Parathyroid adenoma (tissue), 2 donors: ENCODE results near the gene IGF2BP2.
"Not testable (repeated sequence)": the region's sequence is repeated elsewhere in the genome, so short reads cannot be mapped to it uniquely, and the experiment has no call there.

Experiments
- H2AFZ ChIP-seq: fragments of 300-600 bp; sonication (generic); one replicate; pipeline ENCODE4 v1.7.0; 2017; ENCODE audit warnings: antibody characterized with exemption, mild to moderate bottlenecking
- H3K27ac ChIP-seq: fragments of 300-600 bp; sonication (generic); one replicate; pipeline ENCODE4 v1.7.0; 2017
- H3K27me3 ChIP-seq: fragments of 300-600 bp; sonication (generic); one replicate; pipeline ENCODE4 v1.7.0; 2017; ENCODE audit warnings: low read length; ENCODE audit not compliant: control insufficient read depth, insufficient read depth
- H3K36me3 ChIP-seq: fragments of 300-600 bp; sonication (generic); one replicate; pipeline ENCODE4 v1.7.0; 2017; ENCODE audit warnings: low read length; ENCODE audit not compliant: control insufficient read depth, insufficient read depth
- H3K4me1 ChIP-seq: fragments of 300-600 bp; sonication (generic); one replicate; pipeline ENCODE4 v1.7.0; 2017; ENCODE audit warnings: control low read depth
- H3K4me2 ChIP-seq: fragments of 300-600 bp; sonication (generic); one replicate; pipeline ENCODE4 v1.7.0; 2017; ENCODE audit warnings: low read length
- H3K4me3 ChIP-seq: fragments of 300-600 bp; sonication (generic); one replicate; pipeline ENCODE4 v1.7.0; 2017; ENCODE audit warnings: low read depth, low read length
- H3K79me2 ChIP-seq: fragments of 300-600 bp; sonication (generic); one replicate; pipeline ENCODE4 v1.7.0; 2017; ENCODE audit warnings: control low read depth
- H3K9ac ChIP-seq: fragments of 300-600 bp; sonication (generic); one replicate; pipeline ENCODE4 v1.7.0; 2017; ENCODE audit warnings: mild to moderate bottlenecking
- H3K9me3 ChIP-seq: fragments of 300-600 bp; sonication (generic); one replicate; pipeline ENCODE4 v1.7.0; 2017; ENCODE audit warnings: low read length; ENCODE audit not compliant: control insufficient read depth
- CTCF ChIP-seq: fragments of 300-600 bp; sonication (generic); IDR thresholded peaks from one replicate; pipeline ENCODE4 v1.7.0; 2017; ENCODE audit warnings: antibody characterized with exemption, mild to moderate bottlenecking
- donor health status: primary hyperparathyroidism.

IGF2BP2 gene

GRCh38 chr3:185639632-185640206 is 185.1 kb downstream of the IGF2BP2 start:
- no peak overlapping the region for H3K4me2 ChIP-seq
- H3K27me3 ChIP-seq = no peaks in the 10 kb centered on the region
- no peak overlapping the region for H3K9ac ChIP-seq
- H3K27ac ChIP-seq = no peak overlapping the region
- H2AFZ ChIP-seq = no peak overlapping the region
- H3K36me3 ChIP-seq = no peaks in the 10 kb centered on the region
- H3K79me2 ChIP-seq = no peaks in the 10 kb centered on the region
- H3K9me3 ChIP-seq = no peaks in the 10 kb centered on the region
- H3K4me3 ChIP-seq = no peak overlapping the region
- H3K4me1 ChIP-seq = no peaks in the 10 kb centered on the region
- no peak for TF ChIP-seq CTCF

DNA sequence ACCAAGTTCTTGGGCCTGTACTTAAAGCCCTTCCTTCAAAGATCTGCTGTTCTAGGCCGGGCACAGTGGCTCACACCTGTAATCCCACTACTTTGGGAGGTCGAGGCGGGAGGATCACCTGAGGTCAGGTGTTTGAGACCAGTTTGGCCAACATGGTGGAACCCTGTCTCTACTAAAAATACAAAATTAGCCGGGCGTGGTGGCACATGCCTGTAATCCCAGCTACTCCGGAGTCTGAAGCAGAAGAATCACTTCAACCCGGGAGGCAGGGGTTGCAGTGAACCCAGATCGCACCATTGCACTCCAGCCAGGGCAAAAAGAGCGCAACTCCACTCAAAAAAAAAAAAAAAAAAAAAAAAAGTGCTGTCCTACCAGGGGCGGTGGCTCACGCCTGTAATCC is 186.2 kb downstream of the IGF2BP2 start:
- H3K79me2 ChIP-seq, H3K9ac ChIP-seq, H3K4me1 ChIP-seq, H3K9me3 ChIP-seq, H3K36me3 ChIP-seq, H3K27me3 ChIP-seq, H3K4me3 ChIP-seq, H3K27ac ChIP-seq, H2AFZ ChIP-seq, H3K4me2 ChIP-seq: not testable (repeated sequence)

- TF ChIP-seq CTCF = no peak
Observed at GRCh38 chr3:185637388-185637787, 187.5 kb downstream of the IGF2BP2 start.

GRCh38 chr3:185632996-185633395 is 191.8 kb downstream of the IGF2BP2 start:
- Histone ChIP-seq H3K9ac (no peak overlapping the region), H3K27me3 (no peaks in the 10 kb centered on the region), H3K36me3 (no peaks in the 10 kb centered on the region), H3K4me3 (no peak overlapping the region), H3K79me2 (no peaks in the 10 kb centered on the region), H3K9me3 (no peaks in the 10 kb centered on the region), H3K4me1 (no peaks in the 10 kb centered on the region), H3K4me2 (no peak overlapping the region), H3K27ac (no peak overlapping the region), H2AFZ (no peak overlapping the region)
- no peak for TF ChIP-seq CTCF

More at GRCh38 chr3:185637388-185637787, 187.5 kb downstream of the IGF2BP2 start:
- no peaks in the 10 kb centered on the region for H3K9me3 ChIP-seq
- H3K27ac ChIP-seq = no peak overlapping the region
- H2AFZ ChIP-seq = no peak overlapping the region
- H3K4me2 ChIP-seq = no peak overlapping the region
- H3K79me2 ChIP-seq = no peaks in the 10 kb centered on the region
- H3K36me3 ChIP-seq = no peaks in the 10 kb centered on the region
- no peaks in the 10 kb centered on the region for H3K4me1 ChIP-seq
- H3K4me3 ChIP-seq = no peak overlapping the region
- H3K27me3 ChIP-seq = no peaks in the 10 kb centered on the region
- H3K9ac ChIP-seq = no peak overlapping the region

DNA sequence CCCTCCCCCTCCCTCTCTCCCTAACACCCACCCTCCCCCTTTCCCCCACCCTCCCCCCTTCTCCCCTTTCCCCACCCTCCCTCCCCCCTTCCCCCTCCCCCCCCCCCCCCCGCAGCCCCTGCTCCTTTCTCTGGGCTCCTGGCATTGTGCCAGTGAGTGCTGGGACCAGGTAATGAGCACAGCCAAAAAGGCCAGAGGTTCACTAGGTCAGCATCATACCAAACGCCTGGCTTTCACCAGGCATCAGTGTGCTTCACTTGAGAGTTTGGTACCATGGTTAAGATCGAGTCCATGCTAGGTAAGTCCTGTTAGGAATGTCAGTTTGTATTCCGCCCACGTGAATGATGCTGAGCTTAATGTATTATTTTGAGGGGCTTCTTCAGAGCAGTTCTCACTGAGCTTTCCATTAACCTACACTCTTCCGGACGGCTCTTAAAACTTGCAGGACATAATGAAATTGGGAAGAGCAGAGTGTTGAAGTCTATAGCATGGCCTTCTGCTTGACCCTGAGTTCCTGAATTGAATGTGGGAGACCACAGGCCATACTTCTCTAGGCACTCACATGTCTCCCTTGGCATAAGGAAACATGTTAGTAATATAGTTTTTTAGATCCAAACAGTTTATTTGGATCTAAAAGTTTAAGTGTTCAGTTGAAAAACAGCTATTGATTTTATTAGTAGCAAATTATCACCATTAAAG is 193.2 kb downstream of the IGF2BP2 start:
- no peak for TF ChIP-seq CTCF
- Histone ChIP-seq H3K4me2 (no peak overlapping the region), H3K27me3 (no peaks in the 10 kb centered on the region), H3K36me3 (no peaks in the 10 kb centered on the region), H2AFZ (no peak overlapping the region), H3K79me2 (no peaks in the 10 kb centered on the region), H3K9me3 (no peaks in the 10 kb centered on the region), H3K27ac (no peak overlapping the region), H3K9ac (no peak overlapping the region), H3K4me3 (no peak overlapping the region), H3K4me1 (no peaks in the 10 kb centered on the region)
